ENCODE data around the gene C7orf33.

DNA sequence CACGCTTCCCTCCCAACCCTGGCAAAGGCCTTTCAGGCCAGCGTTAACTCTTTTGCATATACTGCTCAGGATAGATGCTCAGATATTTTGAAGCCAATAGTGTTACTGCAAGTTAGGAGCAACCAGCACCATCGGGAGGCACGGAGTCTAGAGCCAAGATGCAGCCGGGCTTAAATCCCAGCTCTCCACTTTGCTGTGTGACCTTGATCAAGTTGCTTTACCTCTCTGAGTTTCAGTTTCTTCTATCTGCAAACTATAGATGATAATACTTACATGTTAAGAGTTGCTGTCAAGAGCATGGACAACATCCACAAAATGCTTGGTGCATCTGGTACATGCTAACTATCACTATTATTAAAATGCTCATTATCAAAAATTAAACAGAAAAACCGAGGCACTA is 45.4 kb upstream of the C7orf33 start:
- TF ChIP-seq EZH2 (IDR thresholded peaks at IDR 0.05; ENCODE audit: insufficient read depth, poor library complexity, severe bottlenecking) (no peak), EZH2phosphoT487 (IDR thresholded peaks at IDR 0.05; ENCODE audit: insufficient read depth, low read depth) (no peak)

Data from GM23248 (cell line).